ENCODE results near the gene TBRG1.

- TF ChIP-seq POLR2A (IDR thresholded peaks at IDR 0.05; ENCODE audit: low read depth, low read length) = no peak
- TF ChIP-seq POLR2AphosphoS5 (IDR thresholded peaks at IDR 0.05; ENCODE audit: low read depth, low read length) = no peak
These were observed 14.5 kb upstream of the TBRG1 start for GRCh38 chr11:124608147-124608546.

Measured in GM12892 (cell line).